HepG2 (cell line): Measurements from ENCODE around the gene MAPKAPK3. TPM values are rescaled to one million over a fixed set of nuclear protein-coding genes. Genes with fewer than 3 reads are reported as not detected.

ENCODE experiments used
- ATAC-seq: fragments of 200-7000 bp; cut with Tn5 transposase; 3 replicates; pipeline ENCODE4 v1.9.1; 2020; ENCODE audit warnings: mild to moderate bottlenecking, moderate library complexity
- BruUV-seq: library from RNA; stranded (reverse); fragments of 400-500 nt; replicated peaks from 2 replicates; lab custom pipeline; 2021; lab: Mats Ljungman, UMichigan
- CTCF ChIA-PET: fragments of 300-600 bp; formaldehyde crosslinking; extraction: SDS; loops from one replicate; lab custom pipeline; 2021; ENCODE audit warnings: low total read pairs, inconsistent platforms, low intra/inter-chr PET ratio; lab: Yijun Ruan, JAX
- POLR2A ChIA-PET: fragments of 350-600 bp; sonication (Branson Sonifier 250); formaldehyde crosslinking; loops from one replicate; lab custom pipeline; 2020; ENCODE audit warnings: antibody characterized with exemption, inconsistent platforms; lab: Yijun Ruan, JAX
- DNase-seq: peaks from one replicate; pipeline ENCODE4 v3.0.0-alpha.2; 2015; ENCODE audit warnings: low spot score
- FAIRE-seq: peaks from 3 replicates; lab custom pipeline; 2011; peaks lifted over from hg19 to GRCh38; lab: Jason Lieb, UNC
- H2AFZ ChIP-seq: one replicate; pipeline ENCODE4 v1.6.1; 2011; ENCODE audit warnings: low read length, inconsistent platforms
- H3K27ac ChIP-seq: fragments of 300-600 bp; 3 replicates; pipeline ENCODE4 v1.8.0; 2011; ENCODE audit warnings: mixed run types, mild to moderate bottlenecking, mixed read lengths, low read length, inconsistent platforms; ENCODE audit not compliant: insufficient read depth; ENCODE audit errors: extremely low read length
- H3K27me3 ChIP-seq, 2 experiments: fragments of 200-600 bp in 1 of 2; 2 replicates in 1 of 2; 3 replicates in 1 of 2; pipeline versions ENCODE4 v1.6.0 to v1.8.0; 2011; ENCODE audit warnings: low read length in 2 of 2, mild to moderate bottlenecking in 2 of 2, moderate library complexity in 2 of 2, inconsistent platforms in 1 of 2; ENCODE audit not compliant: insufficient read depth in 2 of 2, control insufficient read depth in 1 of 2
- H3K36me3 ChIP-seq, 2 experiments: fragments of 200-600 bp in 1 of 2; replicated peaks in 1 of 2; 2 replicates in 1 of 2; 3 replicates in 1 of 2; pipeline versions ENCODE4 v1.5.1 to v1.8.0; 2011; ENCODE audit warnings: low read length in 2 of 2, inconsistent platforms in 1 of 2; ENCODE audit not compliant: insufficient read depth in 2 of 2, control insufficient read depth in 1 of 2
- H3K4me1 ChIP-seq: 2 replicates; pipeline ENCODE4 v1.5.1; 2012; ENCODE audit warnings: low read length, inconsistent platforms; ENCODE audit not compliant: insufficient read depth
- H3K4me2 ChIP-seq: 2 replicates; pipeline ENCODE4 v1.6.0; 2011; ENCODE audit warnings: low read depth, low read length, inconsistent platforms
- H3K4me3 ChIP-seq, 3 experiments: fragments of 200-600 bp in 1 of 3; sonication (generic), shearing (Covaris generic) in 1 of 3; replicated peaks in 1 of 3; 2 replicates each; pipeline ENCODE4 v1.5.1; 2011 to 2016; ENCODE audit warnings: low read length in 3 of 3, inconsistent platforms in 2 of 3, low read depth in 2 of 3, mild to moderate bottlenecking in 2 of 3, control low read depth in 1 of 3, mixed read lengths in 1 of 3; ENCODE audit not compliant: insufficient read depth in 1 of 3
- H3K79me2 ChIP-seq: one replicate; pipeline ENCODE4 v1.6.1; 2011; ENCODE audit warnings: low read length, inconsistent platforms; ENCODE audit not compliant: insufficient read depth
- H3K9ac ChIP-seq: 2 replicates; pipeline ENCODE4 v1.6.0; 2011; ENCODE audit warnings: mild to moderate bottlenecking, low read depth, low read length, inconsistent platforms; ENCODE audit not compliant: insufficient read depth
- H3K9me3 ChIP-seq: 2 replicates; pipeline ENCODE4 v1.5.1; 2012; ENCODE audit warnings: mild to moderate bottlenecking, low read length
- H4K20me1 ChIP-seq: 2 replicates; pipeline ENCODE4 v1.6.0; 2011; ENCODE audit warnings: inconsistent platforms, mild to moderate bottlenecking, low read length, moderate library complexity; ENCODE audit not compliant: insufficient read depth
- ARNT2 ChIP-seq: sonication (generic); formaldehyde crosslinking; IDR thresholded peaks from 2 replicates; pipeline ENCODE4 v1.8.0; 2022; ENCODE audit warnings: mild to moderate bottlenecking, low read depth, missing genetic modification reagents, moderate library complexity
- CEBPG ChIP-seq: IDR thresholded peaks from 2 replicates; pipeline ENCODE4 v1.6.1; 2016
- CTCF ChIP-seq: sonication (generic); formaldehyde crosslinking; IDR thresholded peaks from 2 replicates; pipeline ENCODE4 v1.5.0; 2020; ENCODE audit warnings: mild to moderate bottlenecking, missing genetic modification reagents, moderate library complexity
- KDM2A ChIP-seq: sonication (generic); formaldehyde crosslinking; IDR thresholded peaks from 2 replicates; pipeline ENCODE4 v1.4.0; 2020; ENCODE audit warnings: low read depth, missing genetic modification reagents, borderline replicate concordance
- KMT2A ChIP-seq: sonication (generic); formaldehyde crosslinking; IDR thresholded peaks from 2 replicates; pipeline ENCODE4 v1.4.0; 2020; ENCODE audit warnings: missing genetic modification reagents
- TGIF2 ChIP-seq: IDR thresholded peaks from 2 replicates; pipeline ENCODE4 v1.6.1; 2016; ENCODE audit warnings: control low read depth, missing compliant biosample characterization
- ZFP36L1 ChIP-seq: sonication (generic); formaldehyde crosslinking; IDR thresholded peaks from 2 replicates; pipeline ENCODE4 v1.8.0; 2022; ENCODE audit warnings: mild to moderate bottlenecking, missing genetic modification reagents, moderate library complexity
- ZNF432 ChIP-seq: sonication (generic); formaldehyde crosslinking; IDR thresholded peaks from 2 replicates; pipeline ENCODE4 v1.5.0; 2020; ENCODE audit warnings: missing genetic modification reagents, mild to moderate bottlenecking, borderline replicate concordance
- ZNF605 ChIP-seq: sonication (generic); formaldehyde crosslinking; IDR thresholded peaks from 2 replicates; pipeline ENCODE4 v1.8.0; 2022; ENCODE audit warnings: mild to moderate bottlenecking, missing genetic modification reagents
- ZNF773 ChIP-seq: sonication (generic); formaldehyde crosslinking; IDR thresholded peaks from 2 replicates; pipeline ENCODE4 v1.4.0; 2020; ENCODE audit warnings: missing genetic modification reagents, borderline replicate concordance
- WGBS: methylation state at CpG from one replicate; pipeline ENCODE4 v1.1.6; 2017; ENCODE audit warnings: low lambda C conversion rate; 5-methylcytosine and 5-hydroxymethylcytosine counted together
- in situ Hi-C: cut with HindIII; loops from 2 replicates; pipeline ENCODE4 v1.10.0; 2017; ENCODE audit warnings: low pct_unique_long_range_greater_than_20kb; ENCODE audit not compliant: extremely low pct_ligation_motif_present
- intact Hi-C: fragments of 100-400 bp; cut with micrococcal nuclease; formaldehyde crosslinking; loops from one replicate; pipeline ENCODE4 v1.10.0; 2022; ENCODE audit not compliant: unreplicated experiment
- polyA plus RNA-seq, 8 experiments: library from polyadenylated mRNA; depleted of rRNA in 3 of 8; stranded (reverse) in 7 of 8; unstranded in 1 of 8; fragments of >200 nt; fragmentation: Illumina TruSeq in 4 of 8; extraction: Trizol in 4 of 8; gene quantifications; 2 replicates each; pipeline versions ENCODE4 v1.2.1 to v1.2.3, GENCODE V29; 2011 to 2016; ENCODE audit warnings: low read depth in 4 of 8, missing spikeins in 1 of 8, mixed read lengths in 1 of 8; ENCODE audit not compliant: insufficient read depth in 1 of 8
- total RNA-seq, 5 experiments: library from RNA; depleted of rRNA; stranded (reverse); fragments of >200 nt; fragmentation: Illumina TruSeq; extraction: Trizol; gene quantifications; 2 replicates each; pipeline ENCODE4 v1.2.3, GENCODE V29; 2016; ENCODE audit warnings: low read depth in 1 of 5
- TF ChIP-seq, protein P1 (sequence below): sonication (generic); formaldehyde crosslinking; IDR thresholded peaks from 2 replicates; pipeline ENCODE4 v1.5.1; 2020; ENCODE audit warnings: mild to moderate bottlenecking, missing genetic modification reagents, moderate library complexity
- TF ChIP-seq, protein P2 (sequence below): sonication (generic); formaldehyde crosslinking; IDR thresholded peaks from 2 replicates; pipeline ENCODE4 v1.5.0; 2020; ENCODE audit warnings: mild to moderate bottlenecking, missing genetic modification reagents, borderline replicate concordance

The MAPKAPK3 gene
- total and polyA plus RNA-seq, 2 of the 13 experiments (the other 11 are each of a cell fraction or from before 2014, with no cell fraction given), result 39.9 to 41.2 TPM

DNA sequence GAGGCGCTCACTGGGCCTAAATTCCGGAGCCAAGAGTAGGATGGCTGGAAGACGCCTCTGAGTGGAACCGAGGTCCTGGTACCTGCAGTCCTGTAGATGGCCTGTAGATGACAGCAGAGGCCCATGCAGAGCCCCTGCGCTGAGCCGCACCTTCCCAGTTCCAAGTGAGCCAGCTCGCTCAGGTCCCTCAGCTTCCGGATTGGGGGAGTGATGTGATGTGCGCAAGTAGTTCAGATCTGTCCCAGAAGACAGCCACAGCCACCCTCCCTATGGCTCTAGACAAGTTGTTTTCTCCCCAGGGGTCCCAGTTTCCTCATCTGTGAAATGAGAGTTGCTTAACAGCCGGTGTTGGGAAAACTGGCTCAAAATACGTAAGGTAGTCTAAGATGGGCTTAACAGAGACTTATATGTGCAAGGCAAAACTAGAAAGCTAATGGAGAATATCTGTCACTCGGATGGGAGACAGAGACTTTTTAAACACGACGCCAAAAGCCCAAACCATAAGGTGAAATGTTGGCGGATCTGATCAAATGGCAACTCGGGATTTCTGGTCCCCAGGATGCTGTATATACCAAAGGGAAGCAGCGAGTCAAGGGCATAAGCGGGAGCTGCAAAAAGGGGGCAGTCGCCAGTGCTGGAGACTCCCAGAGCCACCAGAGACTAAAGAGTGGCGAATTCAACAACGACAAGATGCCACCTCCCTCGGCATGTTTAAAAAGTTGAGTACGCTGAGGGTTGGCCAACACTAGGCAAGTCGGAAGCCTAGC lies 765 bp upstream of the MAPKAPK3 start:
- Histone ChIP-seq H3K9ac (peak overlapping the region; percentile 19; the same call in 1 of the 2 replicates), H3K36me3 (no peaks in the 10 kb centered on the region), H2AFZ (no peak overlapping the region), H3K27ac (peak overlapping the region; percentile 20), H3K27me3 (peaks cover 0 to 10% of the 10 kb centered on the region in 2 experiments; a peak in 1 of 5 replicates), H3K4me3 (peak overlapping the region; percentile 68 to 79 (median 69)), H3K4me1 (peaks cover 53% of the 10 kb centered on the region), H3K4me2 (peak overlapping the region; percentile 99), H3K9me3 (no peaks in the 10 kb centered on the region), H4K20me1 (no peaks in the 10 kb centered on the region), H3K79me2 (peaks cover 7% of the 10 kb centered on the region)
- BruUV-seq, result TSS peak; percentile 57
- FAIRE-seq, result peak; percentile 81
- 2% methylated on average over 18 of the region's 24 CpGs for WGBS
- peak; percentile 56 for ATAC-seq
- in situ Hi-C loops (loop anchor here (5.0 kb wide), 2 partner anchors 36 to 756 kb away; no protein-coding TSS in a partner anchor), intact Hi-C loops (loop anchor here (1.0 to 10.0 kb wide), 3 partner anchors 36 to 756 kb away; no protein-coding TSS in a partner anchor)
- CTCF ChIA-PET, result interaction anchor here (0.6 to 8.0 kb wide), 7 partner anchors 36 to 773 kb away, joined by 3 to 182 read pairs (median 8); partner anchors contain the start of gene HEMK1
- POLR2A ChIA-PET, result interaction anchor here (0.8 to 4.0 kb wide), 12 partner anchors 15 to 769 kb away, joined by 3 to 33 read pairs (median 4); partner anchors contain the start of genes HEMK1 and MANF
- peak; percentile 74 for DNase-seq
- TF ChIP-seq, protein P1, sequence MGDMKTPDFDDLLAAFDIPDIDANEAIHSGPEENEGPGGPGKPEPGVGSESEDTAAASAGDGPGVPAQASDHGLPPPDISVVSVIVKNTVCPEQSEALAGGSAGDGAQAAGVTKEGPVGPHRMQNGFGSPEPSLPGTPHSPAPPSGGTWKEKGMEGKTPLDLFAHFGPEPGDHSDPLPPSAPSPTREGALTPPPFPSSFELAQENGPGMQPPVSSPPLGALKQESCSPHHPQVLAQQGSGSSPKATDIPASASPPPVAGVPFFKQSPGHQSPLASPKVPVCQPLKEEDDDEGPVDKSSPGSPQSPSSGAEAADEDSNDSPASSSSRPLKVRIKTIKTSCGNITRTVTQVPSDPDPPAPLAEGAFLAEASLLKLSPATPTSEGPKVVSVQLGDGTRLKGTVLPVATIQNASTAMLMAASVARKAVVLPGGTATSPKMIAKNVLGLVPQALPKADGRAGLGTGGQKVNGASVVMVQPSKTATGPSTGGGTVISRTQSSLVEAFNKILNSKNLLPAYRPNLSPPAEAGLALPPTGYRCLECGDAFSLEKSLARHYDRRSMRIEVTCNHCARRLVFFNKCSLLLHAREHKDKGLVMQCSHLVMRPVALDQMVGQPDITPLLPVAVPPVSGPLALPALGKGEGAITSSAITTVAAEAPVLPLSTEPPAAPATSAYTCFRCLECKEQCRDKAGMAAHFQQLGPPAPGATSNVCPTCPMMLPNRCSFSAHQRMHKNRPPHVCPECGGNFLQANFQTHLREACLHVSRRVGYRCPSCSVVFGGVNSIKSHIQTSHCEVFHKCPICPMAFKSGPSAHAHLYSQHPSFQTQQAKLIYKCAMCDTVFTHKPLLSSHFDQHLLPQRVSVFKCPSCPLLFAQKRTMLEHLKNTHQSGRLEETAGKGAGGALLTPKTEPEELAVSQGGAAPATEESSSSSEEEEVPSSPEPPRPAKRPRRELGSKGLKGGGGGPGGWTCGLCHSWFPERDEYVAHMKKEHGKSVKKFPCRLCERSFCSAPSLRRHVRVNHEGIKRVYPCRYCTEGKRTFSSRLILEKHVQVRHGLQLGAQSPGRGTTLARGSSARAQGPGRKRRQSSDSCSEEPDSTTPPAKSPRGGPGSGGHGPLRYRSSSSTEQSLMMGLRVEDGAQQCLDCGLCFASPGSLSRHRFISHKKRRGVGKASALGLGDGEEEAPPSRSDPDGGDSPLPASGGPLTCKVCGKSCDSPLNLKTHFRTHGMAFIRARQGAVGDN, result peak; percentile 29; the same call in 1 of the 2 replicates
- TF ChIP-seq KDM2A (CRISPR knock-in tag), result peak; percentile 55; the same call in 1 of the 2 replicates
- TF ChIP-seq ZNF773 (CRISPR knock-in tag), result 0 out of 2 replicates have a peak, but pooled peaks have one; percentile 30
- TF ChIP-seq ARNT2 (CRISPR knock-in tag), result no peak
- TF ChIP-seq, protein P2, sequence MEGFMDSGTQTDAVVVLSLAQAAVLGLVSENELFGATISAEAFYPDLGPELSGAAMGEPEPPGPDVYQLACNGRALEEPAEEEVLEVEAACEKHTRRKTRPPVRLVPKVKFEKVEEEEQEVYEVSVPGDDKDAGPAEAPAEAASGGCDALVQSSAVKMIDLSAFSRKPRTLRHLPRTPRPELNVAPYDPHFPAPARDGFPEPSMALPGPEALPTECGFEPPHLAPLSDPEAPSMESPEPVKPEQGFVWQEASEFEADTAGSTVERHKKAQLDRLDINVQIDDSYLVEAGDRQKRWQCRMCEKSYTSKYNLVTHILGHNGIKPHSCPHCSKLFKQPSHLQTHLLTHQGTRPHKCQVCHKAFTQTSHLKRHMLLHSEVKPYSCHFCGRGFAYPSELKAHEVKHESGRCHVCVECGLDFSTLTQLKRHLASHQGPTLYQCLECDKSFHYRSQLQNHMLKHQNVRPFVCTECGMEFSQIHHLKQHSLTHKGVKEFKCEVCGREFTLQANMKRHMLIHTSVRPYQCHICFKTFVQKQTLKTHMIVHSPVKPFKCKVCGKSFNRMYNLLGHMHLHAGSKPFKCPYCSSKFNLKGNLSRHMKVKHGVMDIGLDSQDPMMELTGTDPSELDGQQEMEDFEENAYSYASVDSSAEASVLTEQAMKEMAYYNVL, result 0 out of 2 replicates have a peak, but pooled peaks have one; percentile 37
- peak; percentile 98 for TF ChIP-seq CTCF (CRISPR knock-in tag)
- 0 out of 2 replicates have a peak, but pooled peaks have one; percentile 32 for TF ChIP-seq TGIF2 (CRISPR knock-in tag)
- 0 out of 2 replicates have a peak, but pooled peaks have one; percentile 32 for TF ChIP-seq KMT2A (CRISPR knock-in tag)
- TF ChIP-seq ZNF605 (CRISPR knock-in tag), result peak; percentile 57
- no peak for TF ChIP-seq ZFP36L1
- TF ChIP-seq CEBPG (CRISPR knock-in tag), result 0 out of 2 replicates have a peak, but pooled peaks have one; percentile 2
- TF ChIP-seq ZNF432, result no peak
